Astrocyte (in vitro differentiated cells and primary cell): Measurements from ENCODE around the gene SETD4. TPM values are rescaled to one million over a fixed set of nuclear protein-coding genes. Genes with fewer than 3 reads are reported as not detected.

ENCODE experiments used
- DNase-seq: peaks from one replicate; pipeline ENCODE4 v3.0.0-alpha.2; 2010; ENCODE audit warnings: low read depth
- FAIRE-seq: peaks from 2 replicates; lab custom pipeline; 2011; peaks lifted over from hg19 to GRCh38; lab: Jason Lieb, UNC
- H2AFZ ChIP-seq: 2 replicates; pipeline ENCODE4 v1.6.0; 2012; ENCODE audit warnings: low read depth, low read length, inconsistent platforms
- H3K27ac ChIP-seq: 2 replicates; pipeline ENCODE4 v1.5.1; 2011; ENCODE audit warnings: low read depth, low read length, inconsistent platforms
- H3K27me3 ChIP-seq: 2 replicates; pipeline ENCODE4 v1.6.0; 2011; ENCODE audit warnings: low read length, inconsistent platforms; ENCODE audit not compliant: insufficient read depth
- H3K36me3 ChIP-seq: 2 replicates; pipeline ENCODE4 v1.5.1; 2011; ENCODE audit warnings: low read length, inconsistent platforms; ENCODE audit not compliant: insufficient read depth
- H3K4me1 ChIP-seq: 2 replicates; pipeline ENCODE4 v1.5.1; 2011; ENCODE audit warnings: low read length, inconsistent platforms; ENCODE audit not compliant: insufficient read depth
- H3K4me2 ChIP-seq: 2 replicates; pipeline ENCODE4 v1.6.0; 2012; ENCODE audit warnings: low read length, inconsistent platforms
- H3K4me3 ChIP-seq: 2 replicates; pipeline ENCODE4 v1.5.1; 2011; ENCODE audit warnings: low read depth, mild to moderate bottlenecking, low read length, inconsistent platforms; ENCODE audit not compliant: insufficient read depth
- H3K79me2 ChIP-seq: 2 replicates; pipeline ENCODE4 v1.6.0; 2012; ENCODE audit warnings: mild to moderate bottlenecking, low read length, inconsistent platforms; ENCODE audit not compliant: insufficient read depth
- H3K9ac ChIP-seq: 2 replicates; pipeline ENCODE4 v1.6.0; 2012; ENCODE audit warnings: mild to moderate bottlenecking, low read length, inconsistent platforms
- H3K9me3 ChIP-seq: 2 replicates; pipeline ENCODE4 v1.5.1; 2012; ENCODE audit warnings: low read depth, mild to moderate bottlenecking, low read length, inconsistent platforms; ENCODE audit not compliant: insufficient read depth
- H4K20me1 ChIP-seq: 2 replicates; pipeline ENCODE4 v1.6.0; 2012; ENCODE audit warnings: low read length, inconsistent platforms; ENCODE audit not compliant: insufficient read depth
- H3K27ac Mint-ChIP-seq: one replicate; pipeline ENCODE4 v1.8.0; 2021; ENCODE audit warnings: mild to moderate bottlenecking, mixed read lengths; ENCODE audit not compliant: unreplicated experiment
- H3K27me3 Mint-ChIP-seq: one replicate; pipeline ENCODE4 v1.8.0; 2021; ENCODE audit warnings: low read depth, mixed read lengths; ENCODE audit not compliant: unreplicated experiment
- H3K36me3 Mint-ChIP-seq: one replicate; pipeline ENCODE4 v1.8.0; 2021; ENCODE audit warnings: low read depth, mixed read lengths; ENCODE audit not compliant: unreplicated experiment
- H3K4me1 Mint-ChIP-seq: one replicate; pipeline ENCODE4 v1.8.0; 2021; ENCODE audit warnings: low read depth, mixed read lengths; ENCODE audit not compliant: unreplicated experiment
- H3K4me3 Mint-ChIP-seq: one replicate; pipeline ENCODE4 v1.8.0; 2021; ENCODE audit warnings: mild to moderate bottlenecking, moderate library complexity, mixed read lengths; ENCODE audit not compliant: unreplicated experiment
- H3K9me3 Mint-ChIP-seq: one replicate; pipeline ENCODE4 v1.8.0; 2021; ENCODE audit warnings: mild to moderate bottlenecking, mixed read lengths; ENCODE audit not compliant: unreplicated experiment
- CTCF ChIP-seq: IDR thresholded peaks from 2 replicates; pipeline ENCODE4 v1.5.1; 2011; ENCODE audit warnings: low read depth, mild to moderate bottlenecking, inconsistent platforms, low read length, moderate library complexity; ENCODE audit not compliant: insufficient read depth
- EZH2 ChIP-seq: IDR thresholded peaks from 2 replicates; pipeline ENCODE4 v1.6.1; 2012; ENCODE audit warnings: mild to moderate bottlenecking, low read length, inconsistent platforms; ENCODE audit not compliant: insufficient read depth
- total RNA-seq: library from RNA; stranded (reverse); gene quantifications from 2 replicates; pipeline ENCODE4 v1.2.1, GENCODE V29; 2021

The SETD4 gene
- total RNA-seq, 1 donor from 2014 or later: 14.8 TPM

DNA sequence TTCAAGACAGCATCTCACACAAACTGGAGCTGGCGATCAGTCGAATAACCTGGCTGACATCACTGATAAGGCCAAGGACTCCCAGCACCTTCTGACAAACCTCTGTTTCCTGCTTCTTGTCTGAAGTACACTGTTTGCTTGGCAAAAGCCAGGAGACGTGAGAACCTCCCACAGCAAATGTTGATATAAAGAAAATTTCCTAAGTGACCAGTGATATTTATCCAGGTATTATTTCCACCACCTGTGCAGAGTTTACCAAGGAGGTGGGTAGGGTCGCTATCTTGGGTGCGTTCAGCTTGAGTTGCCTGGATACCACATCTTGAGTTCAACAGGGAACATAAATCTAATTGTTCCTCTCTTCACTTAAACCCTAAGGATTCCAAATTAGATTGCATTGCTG, 72.9 kb downstream of the SETD4 start:
- no peaks in the 10 kb centered on the region for H3K79me2 ChIP-seq
- Mint-ChIP-seq H3K27me3 (peaks cover 16% of the 10 kb centered on the region), H3K27ac (no peak overlapping the region), H3K4me1 (peaks cover 2% of the 10 kb centered on the region), H3K36me3 (peaks cover 2% of the 10 kb centered on the region), H3K9me3 (peaks cover 1% of the 10 kb centered on the region), H3K4me3 (no peak overlapping the region)
- no peak overlapping the region for H2AFZ ChIP-seq
- no peak overlapping the region for H3K9ac ChIP-seq
- H3K27me3 ChIP-seq: peaks cover 26% of the 10 kb centered on the region
- no peaks in the 10 kb centered on the region for H3K4me1 ChIP-seq
- no peaks in the 10 kb centered on the region for H3K9me3 ChIP-seq
- H3K36me3 ChIP-seq: no peaks in the 10 kb centered on the region
- no peaks in the 10 kb centered on the region for H4K20me1 ChIP-seq
- no peak for TF ChIP-seq EZH2
- H3K4me3 ChIP-seq: no peak overlapping the region
- H3K27ac ChIP-seq: no peak overlapping the region
- no peak overlapping the region for H3K4me2 ChIP-seq
- FAIRE-seq: no peak
- no peak for DNase-seq

DNA sequence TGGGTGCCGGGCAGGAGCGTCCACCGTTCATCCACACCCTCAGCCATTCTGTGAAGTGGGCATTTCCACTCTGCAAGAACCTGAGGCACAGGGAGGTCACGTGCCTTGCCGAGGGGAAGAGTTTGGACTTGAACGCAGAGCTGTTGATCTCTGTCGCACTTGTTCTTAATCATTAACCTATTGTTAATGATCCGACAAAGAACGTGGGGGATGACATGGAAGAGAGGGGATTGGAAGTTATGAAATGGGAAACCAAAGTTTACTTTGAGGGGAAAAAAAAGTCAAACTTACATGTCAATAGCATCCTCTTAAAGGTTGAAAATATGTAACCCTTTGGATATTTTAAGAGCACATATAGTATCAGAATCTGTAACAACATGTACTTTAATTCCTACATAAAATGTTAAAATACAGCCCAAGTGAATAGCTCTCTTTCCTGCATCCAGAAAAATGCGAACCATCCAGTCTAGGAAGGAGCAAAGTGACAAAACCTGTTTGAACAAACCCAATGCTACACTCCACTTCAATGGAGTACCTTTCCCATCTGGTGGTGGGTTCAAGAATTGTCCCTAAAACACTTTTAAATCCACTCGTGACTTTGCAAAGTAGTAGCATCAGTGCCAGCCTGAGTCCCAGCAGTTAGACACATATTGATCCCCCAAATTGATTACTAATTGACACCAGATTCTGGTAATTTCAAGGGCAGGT, 75.5 kb downstream of the SETD4 start:
- peaks cover 32% of the 10 kb centered on the region for H3K27me3 ChIP-seq
- no peaks in the 10 kb centered on the region for H3K4me1 ChIP-seq
- H4K20me1 ChIP-seq: no peaks in the 10 kb centered on the region
- no peak overlapping the region for H3K27ac Mint-ChIP-seq
- H3K4me3 ChIP-seq: no peak overlapping the region
- H3K4me1 Mint-ChIP-seq: peaks cover 3% of the 10 kb centered on the region
- FAIRE-seq: no peak
- H3K36me3 ChIP-seq: no peaks in the 10 kb centered on the region
- no peak overlapping the region for H3K9ac ChIP-seq
- H3K9me3 Mint-ChIP-seq: peaks cover 6% of the 10 kb centered on the region
- H3K27me3 Mint-ChIP-seq: peaks cover 13% of the 10 kb centered on the region
- no peaks in the 10 kb centered on the region for H3K79me2 ChIP-seq
- DNase-seq: no peak
- no peaks in the 10 kb centered on the region for H3K9me3 ChIP-seq
- H3K27ac ChIP-seq: no peak overlapping the region
- H3K36me3 Mint-ChIP-seq: no peaks in the 10 kb centered on the region
- H3K4me2 ChIP-seq: no peak overlapping the region
- H3K4me3 Mint-ChIP-seq: no peak overlapping the region
- H2AFZ ChIP-seq: no peak overlapping the region
- TF ChIP-seq EZH2 (no peak), CTCF (no peak)

Other genes with a start within 250 kb of the SETD4 start
- gene CBR1, start 9.5 kb upstream of the SETD4 start, total RNA-seq: 20.3 and 21.3 TPM in 2 replicates
- 2.3 and 2.8 TPM in 2 replicates for gene CBR3, start 74.6 kb upstream of the SETD4 start, total RNA-seq
- gene DOP1B, start 96.3 kb upstream of the SETD4 start, total RNA-seq: 22.2 and 26.1 TPM in 2 replicates